HepG2 (cell line): ENCODE data around the gene FAM199X. TPM values are rescaled to one million over a fixed set of nuclear protein-coding genes. Genes with fewer than 3 reads are reported as not detected.
A peak's percentile ranks its signal among the peaks of the same experiment; 100 is the strongest.

ENCODE experiments used
- ATAC-seq: fragments of 200-7000 bp; cut with Tn5 transposase; 3 replicates; pipeline ENCODE4 v1.9.1; 2020; ENCODE audit warnings: mild to moderate bottlenecking, moderate library complexity
- Bru-seq: library from RNA; stranded (reverse); fragments of 400-500 nt; gene quantifications from one replicate; lab custom pipeline; 2021; lab: Mats Ljungman, UMichigan
- BruChase-seq, 2 experiments: library from RNA; stranded (reverse); fragments of 400-500 nt; gene quantifications; one replicate each; lab custom pipeline; 2021; lab: Mats Ljungman, UMichigan
- BruUV-seq: library from RNA; stranded (reverse); fragments of 400-500 nt; replicated peaks from 2 replicates; lab custom pipeline; 2021; lab: Mats Ljungman, UMichigan
- CTCF ChIA-PET: fragments of 300-600 bp; formaldehyde crosslinking; extraction: SDS; loops from one replicate; lab custom pipeline; 2021; ENCODE audit warnings: low total read pairs, inconsistent platforms, low intra/inter-chr PET ratio; lab: Yijun Ruan, JAX
- POLR2A ChIA-PET: fragments of 350-600 bp; sonication (Branson Sonifier 250); formaldehyde crosslinking; loops from one replicate; lab custom pipeline; 2020; ENCODE audit warnings: antibody characterized with exemption, inconsistent platforms; lab: Yijun Ruan, JAX
- DNase-seq: peaks from one replicate; pipeline ENCODE4 v3.0.0-alpha.2; 2015; ENCODE audit warnings: low spot score
- FAIRE-seq: peaks from 3 replicates; lab custom pipeline; 2011; peaks lifted over from hg19 to GRCh38; lab: Jason Lieb, UNC
- H2AFZ ChIP-seq: one replicate; pipeline ENCODE4 v1.6.1; 2011; ENCODE audit warnings: low read length, inconsistent platforms
- H3K27ac ChIP-seq: fragments of 300-600 bp; 3 replicates; pipeline ENCODE4 v1.8.0; 2011; ENCODE audit warnings: mixed run types, mild to moderate bottlenecking, mixed read lengths, low read length, inconsistent platforms; ENCODE audit not compliant: insufficient read depth; ENCODE audit errors: extremely low read length
- H3K27me3 ChIP-seq, 2 experiments: fragments of 200-600 bp in 1 of 2; 2 replicates in 1 of 2; 3 replicates in 1 of 2; pipeline versions ENCODE4 v1.6.0 to v1.8.0; 2011; ENCODE audit warnings: low read length in 2 of 2, mild to moderate bottlenecking in 2 of 2, moderate library complexity in 2 of 2, inconsistent platforms in 1 of 2; ENCODE audit not compliant: insufficient read depth in 2 of 2, control insufficient read depth in 1 of 2
- H3K36me3 ChIP-seq, 2 experiments: fragments of 200-600 bp in 1 of 2; replicated peaks in 1 of 2; 2 replicates in 1 of 2; 3 replicates in 1 of 2; pipeline versions ENCODE4 v1.5.1 to v1.8.0; 2011; ENCODE audit warnings: low read length in 2 of 2, inconsistent platforms in 1 of 2; ENCODE audit not compliant: insufficient read depth in 2 of 2, control insufficient read depth in 1 of 2
- H3K4me1 ChIP-seq: 2 replicates; pipeline ENCODE4 v1.5.1; 2012; ENCODE audit warnings: low read length, inconsistent platforms; ENCODE audit not compliant: insufficient read depth
- H3K4me2 ChIP-seq: 2 replicates; pipeline ENCODE4 v1.6.0; 2011; ENCODE audit warnings: low read depth, low read length, inconsistent platforms
- H3K4me3 ChIP-seq, 3 experiments: fragments of 200-600 bp in 1 of 3; sonication (generic), shearing (Covaris generic) in 1 of 3; replicated peaks in 1 of 3; 2 replicates each; pipeline ENCODE4 v1.5.1; 2011 to 2016; ENCODE audit warnings: low read length in 3 of 3, inconsistent platforms in 2 of 3, low read depth in 2 of 3, mild to moderate bottlenecking in 2 of 3, control low read depth in 1 of 3, mixed read lengths in 1 of 3; ENCODE audit not compliant: insufficient read depth in 1 of 3
- H3K79me2 ChIP-seq: one replicate; pipeline ENCODE4 v1.6.1; 2011; ENCODE audit warnings: low read length, inconsistent platforms; ENCODE audit not compliant: insufficient read depth
- H3K9ac ChIP-seq: 2 replicates; pipeline ENCODE4 v1.6.0; 2011; ENCODE audit warnings: mild to moderate bottlenecking, low read depth, low read length, inconsistent platforms; ENCODE audit not compliant: insufficient read depth
- H3K9me3 ChIP-seq: 2 replicates; pipeline ENCODE4 v1.5.1; 2012; ENCODE audit warnings: mild to moderate bottlenecking, low read length
- H4K20me1 ChIP-seq: 2 replicates; pipeline ENCODE4 v1.6.0; 2011; ENCODE audit warnings: inconsistent platforms, mild to moderate bottlenecking, low read length, moderate library complexity; ENCODE audit not compliant: insufficient read depth
- ARHGAP35 ChIP-seq: sonication (generic); formaldehyde crosslinking; IDR thresholded peaks from 2 replicates; pipeline ENCODE4 v1.9.0; 2022; ENCODE audit warnings: mild to moderate bottlenecking, inconsistent platforms, moderate library complexity, missing genetic modification reagents, borderline replicate concordance
- IRF2 ChIP-seq: IDR thresholded peaks from 2 replicates; pipeline ENCODE4 v1.6.1; 2018; ENCODE audit warnings: missing genetic modification reagents, missing compliant biosample characterization
- KLF12 ChIP-seq: sonication (generic); formaldehyde crosslinking; IDR thresholded peaks from 2 replicates; pipeline ENCODE4 v1.4.0; 2020; ENCODE audit warnings: missing genetic modification reagents, borderline replicate concordance
- MBD4 ChIP-seq: IDR thresholded peaks from 2 replicates; pipeline ENCODE4 v1.6.1; 2012; ENCODE audit warnings: low read length, inconsistent platforms, borderline replicate concordance
- POGZ ChIP-seq: sonication (generic); formaldehyde crosslinking; IDR thresholded peaks from 2 replicates; pipeline ENCODE4 v1.4.0; 2020; ENCODE audit warnings: mild to moderate bottlenecking, missing genetic modification reagents
- TMF1 ChIP-seq: sonication (generic); formaldehyde crosslinking; IDR thresholded peaks from 2 replicates; pipeline ENCODE4 v1.8.1; 2022; ENCODE audit warnings: low read depth, missing genetic modification reagents
- TP53 ChIP-seq: sonication (generic); formaldehyde crosslinking; conservative IDR thresholded peaks from 2 replicates; pipeline ENCODE4 v1.4.0; 2020; ENCODE audit warnings: missing genetic modification reagents
- ZBTB1 ChIP-seq: sonication (generic); formaldehyde crosslinking; IDR thresholded peaks from 2 replicates; pipeline ENCODE4 v1.4.0; 2020; ENCODE audit warnings: missing genetic modification reagents, borderline replicate concordance
- ZNF546 ChIP-seq: sonication (generic); formaldehyde crosslinking; conservative IDR thresholded peaks from 2 replicates; pipeline ENCODE4 v1.8.1; 2023; ENCODE audit warnings: mild to moderate bottlenecking, missing genetic modification reagents
- ZNF749 ChIP-seq: sonication (generic); formaldehyde crosslinking; IDR thresholded peaks from 2 replicates; pipeline ENCODE4 v1.8.0; 2022; ENCODE audit warnings: mild to moderate bottlenecking, missing genetic modification reagents, moderate library complexity, borderline replicate concordance
- ZNF772 ChIP-seq: sonication (generic); formaldehyde crosslinking; IDR thresholded peaks from 2 replicates; pipeline ENCODE4 v1.5.0; 2020; ENCODE audit warnings: mild to moderate bottlenecking, missing genetic modification reagents
- ZSCAN9 ChIP-seq: IDR thresholded peaks from 2 replicates; pipeline ENCODE4 v1.6.1; 2016; ENCODE audit warnings: borderline replicate concordance
- WGBS: methylation state at CpG from one replicate; pipeline ENCODE4 v1.1.6; 2017; ENCODE audit warnings: low lambda C conversion rate; 5-methylcytosine and 5-hydroxymethylcytosine counted together
- in situ Hi-C: cut with HindIII; loops from 2 replicates; pipeline ENCODE4 v1.10.0; 2017; ENCODE audit warnings: low pct_unique_long_range_greater_than_20kb; ENCODE audit not compliant: extremely low pct_ligation_motif_present
- intact Hi-C: fragments of 100-400 bp; cut with micrococcal nuclease; formaldehyde crosslinking; loops from one replicate; pipeline ENCODE4 v1.10.0; 2022; ENCODE audit not compliant: unreplicated experiment
- long read RNA-seq, 2 experiments: library from RNA in 1 of 2; library from polyadenylated mRNA in 1 of 2; stranded (forward) in 1 of 2; unstranded in 1 of 2; transcript quantifications; one replicate each; pipeline ENCODE4 v2.0.0, GENCODE V29; 2019 to 2022
- polyA minus RNA-seq, 3 experiments: library from RNA; depleted of rRNA, polyadenylated mRNA; stranded (reverse); fragments of >200 nt; gene quantifications; 2 replicates each; pipeline ENCODE4 v1.2.3, GENCODE V29; 2011; ENCODE audit warnings: low replicate concordance in 1 of 3
- polyA plus RNA-seq, 8 experiments: library from polyadenylated mRNA; depleted of rRNA in 3 of 8; stranded (reverse) in 7 of 8; unstranded in 1 of 8; fragments of >200 nt; fragmentation: Illumina TruSeq in 4 of 8; extraction: Trizol in 4 of 8; gene quantifications; 2 replicates each; pipeline versions ENCODE4 v1.2.1 to v1.2.3, GENCODE V29; 2011 to 2016; ENCODE audit warnings: low read depth in 4 of 8, missing spikeins in 1 of 8, mixed read lengths in 1 of 8; ENCODE audit not compliant: insufficient read depth in 1 of 8
- total RNA-seq, 5 experiments: library from RNA; depleted of rRNA; stranded (reverse); fragments of >200 nt; fragmentation: Illumina TruSeq; extraction: Trizol; gene quantifications; 2 replicates each; pipeline ENCODE4 v1.2.3, GENCODE V29; 2016; ENCODE audit warnings: low read depth in 1 of 5
- TF ChIP-seq, protein P1 (sequence below): sonication (generic); formaldehyde crosslinking; IDR thresholded peaks from 2 replicates; pipeline ENCODE4 v1.4.0; 2020; ENCODE audit warnings: mild to moderate bottlenecking, missing genetic modification reagents
- TF ChIP-seq, protein P2 (sequence below): sonication (generic); formaldehyde crosslinking; IDR thresholded peaks from 2 replicates; pipeline ENCODE4 v1.4.0; 2020; ENCODE audit warnings: missing genetic modification reagents

Gene FAM199X
- 18.0 and 26.9 TPM in 2 replicates for total RNA-seq (2016; rRNA removed; fragmentation: Illumina TruSeq; extraction: Trizol)
- total RNA-seq (2016; cell fraction: cytosol; rRNA removed; fragmentation: Illumina TruSeq; extraction: Trizol; ENCODE audit: low read depth): 2.3 and 2.7 TPM in 2 replicates
- 18.2 and 27.2 TPM in 2 replicates for total RNA-seq (2016; cell fraction: insoluble cytoplasmic fraction; rRNA removed; fragmentation: Illumina TruSeq; extraction: Trizol)
- 10.9 and 12.9 TPM in 2 replicates for total RNA-seq (2016; cell fraction: membrane; rRNA removed; fragmentation: Illumina TruSeq; extraction: Trizol)
- total RNA-seq (2016; cell fraction: nucleus; rRNA removed; fragmentation: Illumina TruSeq; extraction: Trizol): 13.7 and 15.0 TPM in 2 replicates
- polyA plus RNA-seq (2011; rRNA removed): 4.5 and 5.1 TPM in 2 replicates
- polyA plus RNA-seq (2011; cell fraction: cytosol; rRNA removed): 1.9 and 3.2 TPM in 2 replicates
- polyA plus RNA-seq (2011; cell fraction: nucleus; rRNA removed): 3.3 and 4.8 TPM in 2 replicates
- polyA plus RNA-seq (2012): 9.8 and 10.9 TPM in 2 replicates
- polyA plus RNA-seq (2016; cell fraction: cytosol; fragmentation: Illumina TruSeq; extraction: Trizol; ENCODE audit: low read depth): 1.9 and 2.2 TPM in 2 replicates
- polyA plus RNA-seq (2016; cell fraction: insoluble cytoplasmic fraction; fragmentation: Illumina TruSeq; extraction: Trizol; ENCODE audit: low read depth): 20.7 and 22.1 TPM in 2 replicates
- polyA plus RNA-seq (2016; cell fraction: membrane; fragmentation: Illumina TruSeq; extraction: Trizol; ENCODE audit: low read depth): 6.0 and 7.3 TPM in 2 replicates
- polyA plus RNA-seq (2016; cell fraction: nucleus; fragmentation: Illumina TruSeq; extraction: Trizol; ENCODE audit: insufficient read depth, low read depth): 16.9 and 17.1 TPM in 2 replicates
- 5.1 and 8.4 TPM in 2 replicates for polyA minus RNA-seq (2011; rRNA and poly(A)+ RNA removed; ENCODE audit: low replicate concordance)
- polyA minus RNA-seq (2011; cell fraction: cytosol; rRNA and poly(A)+ RNA removed): 6.7 and 6.9 TPM in 2 replicates
- 9.5 and 10.2 TPM in 2 replicates for polyA minus RNA-seq (2011; cell fraction: nucleus; rRNA and poly(A)+ RNA removed)
- Bru-seq, nascent RNA: percentile 74 among the genes with signal in this experiment
- BruChase-seq, experiment 1, labeled RNA remaining after a 6-hour chase: percentile 85 among the genes with signal in this experiment
- percentile 82 among the genes with signal in this experiment for BruChase-seq, experiment 2, labeled RNA remaining after a 2-hour chase
- long read RNA-seq, experiment 1, full-length matches to known transcripts: 8 of 13 reads
- long read RNA-seq, experiment 1, partial matches to known transcripts: 2 of 13 reads
- long read RNA-seq, experiment 1, other reads (novel, unspliced or antisense): 3 of 13 reads
- long read RNA-seq, experiment 2, full-length matches to known transcripts: 3 of 30 reads
- long read RNA-seq, experiment 2, partial matches to known transcripts: 0 of 30 reads
- long read RNA-seq, experiment 2, other reads (novel, unspliced or antisense): 27 of 30 reads

DNA sequence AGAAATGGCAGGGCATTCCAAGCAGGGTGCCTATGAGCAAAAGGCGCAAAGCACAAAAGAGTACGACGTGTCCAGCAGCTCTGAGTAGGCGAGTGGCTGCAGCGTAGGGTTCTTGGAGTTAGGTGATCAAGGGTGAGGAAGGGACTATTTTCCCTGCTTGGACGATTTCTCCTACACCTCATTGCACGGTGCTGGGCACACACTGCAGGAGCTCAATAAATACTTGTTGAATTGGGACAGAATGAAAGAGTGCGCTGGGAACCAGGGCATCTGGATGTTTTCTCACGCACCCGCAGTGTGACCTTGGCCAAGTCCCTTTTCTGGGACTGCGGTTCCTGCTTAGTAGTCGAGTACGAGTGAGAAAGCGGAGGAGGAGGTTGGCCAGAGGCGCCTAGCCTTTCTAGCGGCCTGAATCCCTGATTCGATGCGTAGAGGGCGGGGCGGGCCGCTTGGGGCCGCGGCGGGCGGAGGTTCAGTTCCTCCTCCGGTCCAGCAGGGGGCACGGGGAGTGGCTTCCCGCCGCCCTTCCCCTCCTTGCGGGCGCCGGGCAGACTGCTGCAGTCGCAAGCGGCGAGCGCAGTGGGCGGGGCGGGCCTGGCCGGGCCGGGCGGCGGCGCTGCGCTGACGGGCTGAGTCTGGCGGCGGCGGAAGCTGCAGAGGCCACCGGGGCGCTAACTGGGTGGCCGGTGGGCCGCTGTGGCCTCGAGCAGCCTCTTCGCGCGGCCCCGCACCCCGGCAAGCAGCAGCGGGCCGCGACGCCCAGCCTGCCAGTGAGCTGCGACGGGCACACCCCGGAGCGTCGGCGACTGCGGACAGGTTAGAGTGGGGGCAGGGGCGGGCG, at the start of gene FAM199X:
TSS of gene FAM199X (plus strand) at position 560 of the 841 bp plus-strand sequence. CDS start 333 bp downstream, outside the sequence.
- Histone ChIP-seq H4K20me1 (no peaks in the 10 kb centered on the region), H3K4me2 (peak within 1 kb of the TSS; percentile 92), H3K27me3 (no peaks in the 10 kb centered on the region), H2AFZ (peak within 1 kb of the TSS; percentile 81), H3K4me3 (peak within 1 kb of the TSS; percentile 64 to 88 (median 84)), H3K79me2 (peaks cover 32% of the 10 kb centered on the region), H3K4me1 (peaks cover 26% of the 10 kb centered on the region), H3K9ac (peak within 1 kb of the TSS; percentile 78), H3K27ac (peak within 1 kb of the TSS; percentile 75), H3K9me3 (no peaks in the 10 kb centered on the region), H3K36me3 (no peaks in the 10 kb centered on the region)
- CTCF ChIA-PET: no interaction called here
- 4% methylated on average over 7 of the region's 71 CpGs for WGBS
- no TSS peak for BruUV-seq
- intact Hi-C loops: no loop called here
- in situ Hi-C loops: loop anchor here (25.0 kb wide), 1 partner anchor 479 kb away; the partner anchor contains the start of gene MORF4L2
- ATAC-seq (peak; percentile 99), DNase-seq (peak; percentile 64), FAIRE-seq (peak; percentile 34)
- POLR2A ChIA-PET: interaction anchor here (2.3 kb wide), 1 partner anchor 9 kb away, joined by 30 read pairs; the partner anchor contains the start of gene SLC25A53
- TF ChIP-seq, protein P1, sequence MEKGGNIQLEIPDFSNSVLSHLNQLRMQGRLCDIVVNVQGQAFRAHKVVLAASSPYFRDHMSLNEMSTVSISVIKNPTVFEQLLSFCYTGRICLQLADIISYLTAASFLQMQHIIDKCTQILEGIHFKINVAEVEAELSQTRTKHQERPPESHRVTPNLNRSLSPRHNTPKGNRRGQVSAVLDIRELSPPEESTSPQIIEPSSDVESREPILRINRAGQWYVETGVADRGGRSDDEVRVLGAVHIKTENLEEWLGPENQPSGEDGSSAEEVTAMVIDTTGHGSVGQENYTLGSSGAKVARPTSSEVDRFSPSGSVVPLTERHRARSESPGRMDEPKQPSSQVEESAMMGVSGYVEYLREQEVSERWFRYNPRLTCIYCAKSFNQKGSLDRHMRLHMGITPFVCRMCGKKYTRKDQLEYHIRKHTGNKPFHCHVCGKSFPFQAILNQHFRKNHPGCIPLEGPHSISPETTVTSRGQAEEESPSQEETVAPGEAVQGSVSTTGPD (CRISPR knock-in tag): no peak
- TF ChIP-seq MBD4: no peak
- TF ChIP-seq IRF2 (CRISPR knock-in tag): no peak
- no peak for TF ChIP-seq ZNF546 (CRISPR knock-in tag)
- TF ChIP-seq KLF12 (CRISPR knock-in tag): 0 out of 2 replicates have a peak, but pooled peaks have one; percentile 36
- TF ChIP-seq ARHGAP35 (CRISPR knock-in tag): no peak
- no peak for TF ChIP-seq ZSCAN9 (CRISPR knock-in tag)
- TF ChIP-seq TP53: no peak
- no peak for TF ChIP-seq ZNF749
- no peak for TF ChIP-seq ZBTB1 (CRISPR knock-in tag)
- no peak for TF ChIP-seq ZNF772 (CRISPR knock-in tag)
- peak; percentile 31; the same call in 1 of the 2 replicates for TF ChIP-seq TMF1 (CRISPR knock-in tag)
- TF ChIP-seq, protein P2, sequence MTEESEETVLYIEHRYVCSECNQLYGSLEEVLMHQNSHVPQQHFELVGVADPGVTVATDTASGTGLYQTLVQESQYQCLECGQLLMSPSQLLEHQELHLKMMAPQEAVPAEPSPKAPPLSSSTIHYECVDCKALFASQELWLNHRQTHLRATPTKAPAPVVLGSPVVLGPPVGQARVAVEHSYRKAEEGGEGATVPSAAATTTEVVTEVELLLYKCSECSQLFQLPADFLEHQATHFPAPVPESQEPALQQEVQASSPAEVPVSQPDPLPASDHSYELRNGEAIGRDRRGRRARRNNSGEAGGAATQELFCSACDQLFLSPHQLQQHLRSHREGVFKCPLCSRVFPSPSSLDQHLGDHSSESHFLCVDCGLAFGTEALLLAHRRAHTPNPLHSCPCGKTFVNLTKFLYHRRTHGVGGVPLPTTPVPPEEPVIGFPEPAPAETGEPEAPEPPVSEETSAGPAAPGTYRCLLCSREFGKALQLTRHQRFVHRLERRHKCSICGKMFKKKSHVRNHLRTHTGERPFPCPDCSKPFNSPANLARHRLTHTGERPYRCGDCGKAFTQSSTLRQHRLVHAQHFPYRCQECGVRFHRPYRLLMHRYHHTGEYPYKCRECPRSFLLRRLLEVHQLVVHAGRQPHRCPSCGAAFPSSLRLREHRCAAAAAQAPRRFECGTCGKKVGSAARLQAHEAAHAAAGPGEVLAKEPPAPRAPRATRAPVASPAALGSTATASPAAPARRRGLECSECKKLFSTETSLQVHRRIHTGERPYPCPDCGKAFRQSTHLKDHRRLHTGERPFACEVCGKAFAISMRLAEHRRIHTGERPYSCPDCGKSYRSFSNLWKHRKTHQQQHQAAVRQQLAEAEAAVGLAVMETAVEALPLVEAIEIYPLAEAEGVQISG: peak; percentile 98
- TF ChIP-seq POGZ (CRISPR knock-in tag): peak; percentile 70
